ENCODE results near the gene NKX6-2.

- TF ChIP-seq CTCF (IDR thresholded peaks at IDR 0.05) (no peak), POLR2A (IDR thresholded peaks at IDR 0.05) (no peak)
Measured at GRCh38 chr10:132735341-132735775, 50.6 kb downstream of the NKX6-2 start.

Measured in uterus (tissue), 2 donors.